ENCODE results near the gene NDUFS6.

The NDUFS6 gene

DNA sequence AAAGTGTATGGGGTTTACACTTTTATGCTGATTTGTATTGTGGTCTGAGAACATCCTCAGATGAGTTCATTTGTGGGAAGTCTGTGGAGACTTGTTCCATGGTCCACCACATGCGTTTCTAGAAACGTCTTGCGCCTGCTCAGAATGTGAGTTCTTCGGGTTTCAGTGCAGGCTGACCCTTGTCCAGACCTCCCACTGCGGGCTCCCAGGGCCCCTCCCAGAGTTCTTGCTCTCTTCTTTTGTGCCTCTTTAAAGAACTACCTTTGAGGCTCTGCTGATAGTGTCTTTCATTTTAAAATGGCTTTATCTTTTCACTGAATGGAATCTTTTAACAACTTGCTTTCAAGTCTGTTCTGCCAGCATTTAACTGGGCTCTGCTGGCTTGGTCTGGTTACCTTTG is 17.6 kb downstream of the NDUFS6 start:
- no peak for DNase-seq

DNA sequence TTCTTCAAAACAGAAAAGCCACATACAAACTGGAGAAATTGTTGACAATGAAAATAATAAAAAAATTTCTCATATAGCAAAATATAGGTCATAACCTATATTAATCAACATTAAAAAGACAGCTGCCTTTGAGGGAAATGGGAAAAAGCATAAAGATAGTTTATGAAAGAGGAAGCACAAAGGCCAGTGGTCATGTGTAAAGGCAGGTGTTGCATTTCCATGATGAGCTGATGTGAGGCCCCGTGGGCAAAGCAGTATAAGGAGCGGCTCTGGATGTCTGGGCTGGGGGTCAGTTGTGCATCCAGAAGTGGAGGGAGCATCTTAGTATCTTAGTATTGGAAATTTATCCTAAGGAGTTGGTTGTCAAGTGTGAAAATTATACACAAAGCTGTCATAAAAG is 18.3 kb downstream of the NDUFS6 start:
- no peak for DNase-seq

DNA sequence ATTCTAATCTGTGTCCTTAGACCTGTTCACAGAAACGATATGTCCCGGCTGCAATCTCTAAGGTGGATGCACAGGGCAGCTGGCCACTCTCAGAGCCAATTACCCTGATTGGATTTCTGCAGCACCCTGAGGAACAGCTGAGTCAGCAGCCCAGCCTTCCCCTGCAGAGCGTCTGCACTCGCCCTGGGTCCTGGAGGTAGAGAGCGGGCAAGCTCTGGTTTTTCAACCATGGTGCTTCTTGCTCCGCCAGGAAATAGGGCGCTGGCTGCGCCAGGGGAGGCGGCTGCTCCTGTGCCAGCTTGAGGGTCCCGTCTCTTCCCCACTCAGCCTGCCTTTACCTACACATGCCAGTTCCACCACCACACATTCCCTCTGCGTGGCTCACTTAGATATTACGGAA is 19.2 kb downstream of the NDUFS6 start:
- DNase-seq = no peak

DNA sequence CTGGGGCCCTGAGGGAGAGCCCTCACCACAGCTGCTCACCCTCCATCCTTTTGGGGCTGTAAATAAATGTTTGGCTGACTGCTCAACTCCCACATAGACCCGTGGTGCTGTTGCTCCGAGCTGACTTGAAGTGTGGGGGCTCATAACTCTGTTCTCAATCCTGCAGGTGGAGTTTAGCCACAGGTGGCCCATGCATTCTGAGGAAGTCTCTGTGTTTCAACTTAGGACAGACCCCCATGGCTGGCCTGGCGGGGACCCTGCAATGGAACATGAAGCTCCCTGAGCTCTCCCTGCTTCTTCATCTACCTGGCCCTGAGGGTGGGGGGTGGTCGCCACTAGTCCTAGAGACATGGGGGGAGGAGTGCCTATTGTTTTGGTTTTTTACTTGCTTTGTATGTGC is 19.7 kb downstream of the NDUFS6 start:
- no peak for DNase-seq

DNA sequence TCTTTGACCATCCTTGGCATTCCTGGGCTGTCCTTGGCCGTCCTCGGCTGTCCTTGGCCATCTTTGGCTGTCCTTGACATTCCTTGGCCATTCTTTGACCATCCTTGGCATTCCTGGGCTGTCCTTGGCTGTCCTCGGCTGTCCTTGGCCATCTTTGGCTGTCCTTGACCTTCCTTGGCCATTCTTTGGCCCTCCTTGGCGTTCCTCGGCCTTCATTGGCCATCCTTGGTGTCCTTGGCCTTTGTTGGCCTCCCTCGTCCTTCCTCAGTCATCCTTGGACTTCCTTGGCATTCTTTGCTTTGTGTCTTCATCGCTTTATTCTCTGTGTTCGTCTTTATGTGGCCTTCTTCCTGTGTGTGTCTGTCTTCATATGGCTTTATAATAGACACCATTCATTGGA is 20.7 kb downstream of the NDUFS6 start:
- no peak for DNase-seq

DNA sequence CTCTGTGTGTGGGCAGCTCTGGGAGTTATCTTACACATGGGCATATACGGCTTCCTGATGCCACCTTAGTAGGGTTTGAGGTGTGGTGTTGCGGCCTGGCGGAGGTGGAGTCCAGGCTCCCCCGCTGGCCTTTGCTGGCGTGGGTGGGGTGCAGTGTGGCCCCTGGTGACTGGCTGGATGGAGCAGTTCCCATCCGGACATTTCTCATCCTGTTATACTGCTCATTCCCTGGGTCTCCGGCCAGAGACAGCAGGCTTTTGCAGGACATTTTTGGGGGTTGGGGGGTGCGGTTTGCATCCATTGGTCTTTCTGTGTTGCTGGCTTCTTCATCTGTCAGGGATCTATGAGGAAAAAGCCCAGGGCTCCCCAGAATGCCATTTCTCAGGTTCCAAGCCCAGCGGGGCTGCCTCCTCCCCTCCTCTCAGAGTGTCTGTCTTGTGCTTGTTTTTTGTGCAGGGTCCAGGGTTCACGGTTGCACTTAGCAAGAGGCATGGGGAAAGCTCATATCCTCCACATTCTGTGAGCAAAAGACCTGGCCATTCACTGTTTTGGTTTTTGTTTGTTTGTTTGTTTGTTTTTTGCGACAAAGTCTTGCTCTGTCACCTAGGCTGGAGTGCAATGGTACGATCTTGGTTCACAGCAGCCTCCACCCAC is 22.3 kb downstream of the NDUFS6 start:
- DNase-seq = no peak

DNA sequence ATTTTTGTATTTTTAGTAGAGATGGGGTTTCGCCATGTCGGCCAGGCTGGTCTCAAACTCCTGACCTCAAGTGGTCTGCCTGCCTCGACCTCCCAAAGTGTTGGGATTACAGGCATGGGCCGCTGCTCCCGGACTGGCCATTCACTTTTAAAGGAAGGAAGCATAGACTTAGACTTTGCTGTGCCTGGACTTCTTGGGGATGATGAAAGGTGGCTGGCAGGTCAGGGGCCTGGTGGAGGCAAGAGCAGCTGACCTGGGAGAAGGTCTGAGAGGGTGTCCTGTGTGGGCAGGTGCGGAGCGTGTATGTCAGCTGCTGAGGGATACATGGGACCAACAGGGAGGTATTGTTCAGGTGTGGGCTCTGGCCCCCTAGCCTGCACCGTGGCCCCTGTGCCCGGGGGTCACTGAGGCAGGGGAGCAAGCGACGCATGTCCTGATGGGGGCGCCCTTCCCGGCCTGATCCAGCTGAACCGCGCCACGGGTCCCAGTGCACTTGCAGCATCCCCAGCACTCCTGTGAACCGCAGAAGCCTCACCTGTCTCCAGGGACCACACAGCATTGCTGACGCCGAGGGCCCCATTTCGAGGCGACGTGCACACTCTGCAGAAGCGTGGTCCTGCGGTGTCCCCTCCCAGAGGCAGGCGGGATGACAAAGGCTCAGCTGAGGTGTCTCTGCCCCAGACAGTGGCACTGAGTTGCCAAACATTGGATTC is 23.1 kb downstream of the NDUFS6 start:
- no peak for DNase-seq

DNA sequence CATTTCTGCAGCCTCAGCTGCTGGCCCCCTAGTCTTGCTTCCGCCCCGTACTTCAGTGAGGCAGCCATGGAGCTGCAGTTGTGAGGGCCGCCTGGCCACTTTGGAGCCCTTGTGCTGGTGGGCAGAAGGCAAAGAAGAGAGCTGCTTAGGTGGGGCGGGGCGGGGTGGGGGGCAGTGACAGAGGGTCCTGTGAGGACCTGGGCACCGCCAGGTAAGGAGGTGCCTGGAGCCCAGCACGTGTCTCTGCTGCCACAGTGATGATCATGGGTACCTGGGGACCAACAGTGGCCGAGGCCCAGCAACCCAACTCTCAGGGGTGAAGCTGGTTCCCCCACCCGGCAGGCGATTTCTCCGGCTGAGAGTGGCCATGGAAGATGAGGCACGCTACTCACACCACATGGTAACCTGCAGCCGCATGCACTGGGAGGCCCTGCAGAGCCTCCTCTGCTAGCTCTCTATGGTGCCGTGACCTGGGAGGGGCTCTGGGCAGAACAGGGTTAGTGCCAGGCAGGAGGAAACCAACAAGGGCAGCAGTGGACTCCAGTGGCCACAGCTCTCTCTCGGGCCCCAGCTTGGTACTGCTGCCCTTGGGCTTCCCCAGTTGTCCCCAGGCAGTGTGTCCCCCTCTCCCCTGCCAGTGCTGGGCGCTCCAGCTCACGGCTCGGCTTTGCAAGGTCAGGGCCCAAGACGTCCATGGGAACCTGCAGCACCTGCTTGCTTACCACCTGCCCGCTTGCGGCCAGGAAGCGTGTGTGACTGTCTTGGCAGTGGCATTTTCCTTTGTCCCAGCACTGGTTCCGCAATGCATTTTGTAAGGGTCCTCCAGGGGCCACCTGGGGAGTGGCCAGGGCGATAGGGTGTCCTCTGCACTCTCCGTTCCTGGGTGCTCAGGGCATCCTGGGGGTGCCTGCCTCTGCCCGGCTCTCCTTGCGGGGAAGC is 24.0 kb downstream of the NDUFS6 start:
- no peak for DNase-seq

DNA sequence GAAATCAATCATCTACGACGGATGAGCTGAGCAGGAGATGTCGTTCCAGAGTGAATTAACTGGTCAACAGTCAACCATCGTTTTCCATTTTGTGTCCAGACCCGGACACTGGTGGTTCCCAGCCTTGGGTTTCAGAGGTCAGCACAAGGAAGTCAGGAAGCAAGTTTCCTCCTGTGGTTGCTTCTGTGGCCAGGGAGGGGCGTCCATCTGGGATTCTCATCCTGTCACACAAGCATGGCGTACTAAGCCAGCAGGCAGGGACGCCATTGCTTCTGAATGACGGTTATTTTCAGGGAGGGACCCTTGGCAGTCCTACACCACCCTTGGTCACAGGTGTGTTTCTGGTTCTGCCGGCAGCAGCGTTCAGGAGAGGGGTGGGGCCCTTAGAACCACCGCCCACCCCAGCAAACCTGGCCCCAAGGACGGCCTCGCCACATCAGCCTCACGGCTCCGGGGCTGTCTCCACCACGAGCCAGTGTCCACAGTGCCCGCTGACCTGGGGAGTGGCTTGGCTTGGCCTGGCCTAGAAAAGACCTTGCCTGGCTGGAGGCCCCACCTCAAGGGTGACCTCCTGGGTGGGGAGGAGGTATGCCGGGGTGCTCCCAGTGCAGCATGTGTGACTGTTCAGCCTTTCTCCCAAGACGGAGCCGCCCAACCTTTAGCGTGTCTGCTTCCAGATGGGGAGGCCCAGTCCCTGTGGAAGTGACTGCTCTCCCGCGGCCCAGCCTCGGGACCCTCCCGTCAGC is 25.2 kb downstream of the NDUFS6 start:
- DNase-seq = no peak

DNA sequence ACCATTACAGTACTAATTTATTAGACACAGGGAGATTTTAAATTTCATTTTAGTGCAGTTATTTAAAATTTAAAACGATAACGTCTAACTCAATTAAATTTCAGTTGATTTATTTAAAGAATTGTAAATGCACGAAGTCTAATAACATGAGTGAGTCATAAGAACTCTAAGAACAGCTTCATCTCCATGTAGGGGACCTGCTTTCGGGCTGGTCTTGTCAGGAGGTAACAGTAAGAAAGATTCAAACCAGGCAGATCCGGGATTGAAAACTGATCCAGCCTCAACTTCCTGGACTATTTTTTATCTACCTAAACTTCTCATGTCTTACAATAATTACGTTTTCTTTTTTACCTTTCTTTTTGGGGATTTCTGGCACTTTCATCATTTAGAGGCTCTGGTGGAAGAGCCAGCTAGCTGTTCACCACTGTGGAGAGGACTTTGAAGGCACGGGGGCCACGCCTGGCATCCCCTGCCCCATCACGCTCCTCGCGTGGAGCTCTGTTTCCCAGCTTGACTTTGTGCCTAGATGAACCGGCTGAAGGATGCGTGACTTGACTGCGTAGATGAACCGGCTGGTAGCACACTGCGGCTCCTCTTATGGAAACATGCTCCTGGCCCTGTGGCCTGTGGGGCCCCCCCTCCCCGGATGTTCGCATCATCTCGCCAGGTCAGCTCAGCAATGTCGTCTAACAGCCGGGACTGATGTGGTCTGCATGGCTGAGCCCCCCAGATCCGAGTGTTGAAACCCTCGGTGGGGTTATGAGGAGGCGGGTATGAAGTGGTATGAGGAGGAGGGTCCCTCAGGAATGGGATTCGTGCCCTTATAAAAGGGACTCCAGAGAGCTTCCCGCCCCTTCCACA is 26.0 kb downstream of the NDUFS6 start:
- no peak for DNase-seq

DNA sequence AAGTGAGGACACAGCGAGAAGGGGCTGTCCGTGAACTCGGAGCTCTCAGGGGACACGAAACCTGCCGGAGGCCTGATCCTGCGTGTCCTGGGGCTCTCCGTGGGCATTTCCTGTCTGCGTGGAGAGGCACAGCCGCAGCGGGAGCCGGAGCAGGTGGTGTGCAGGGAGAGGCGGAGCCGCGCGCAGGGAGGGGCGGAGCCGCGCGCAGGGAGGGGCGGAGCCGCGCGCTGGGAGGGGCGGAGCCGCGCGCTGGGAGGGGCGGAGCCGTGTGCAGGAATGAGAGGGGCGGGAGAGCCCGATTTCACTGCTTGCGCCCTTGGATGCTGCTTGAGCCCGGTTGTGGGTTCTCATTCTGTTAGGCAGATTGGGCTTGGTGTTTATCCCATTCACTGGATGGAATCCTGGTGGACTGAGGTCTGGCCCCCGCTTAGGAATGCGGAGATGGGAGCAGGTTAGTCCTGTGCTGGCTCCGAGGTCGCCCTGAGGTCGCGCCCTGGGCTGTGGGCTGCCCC is 26.7 kb downstream of the NDUFS6 start:
- DNase-seq = peak; percentile 46

DNA sequence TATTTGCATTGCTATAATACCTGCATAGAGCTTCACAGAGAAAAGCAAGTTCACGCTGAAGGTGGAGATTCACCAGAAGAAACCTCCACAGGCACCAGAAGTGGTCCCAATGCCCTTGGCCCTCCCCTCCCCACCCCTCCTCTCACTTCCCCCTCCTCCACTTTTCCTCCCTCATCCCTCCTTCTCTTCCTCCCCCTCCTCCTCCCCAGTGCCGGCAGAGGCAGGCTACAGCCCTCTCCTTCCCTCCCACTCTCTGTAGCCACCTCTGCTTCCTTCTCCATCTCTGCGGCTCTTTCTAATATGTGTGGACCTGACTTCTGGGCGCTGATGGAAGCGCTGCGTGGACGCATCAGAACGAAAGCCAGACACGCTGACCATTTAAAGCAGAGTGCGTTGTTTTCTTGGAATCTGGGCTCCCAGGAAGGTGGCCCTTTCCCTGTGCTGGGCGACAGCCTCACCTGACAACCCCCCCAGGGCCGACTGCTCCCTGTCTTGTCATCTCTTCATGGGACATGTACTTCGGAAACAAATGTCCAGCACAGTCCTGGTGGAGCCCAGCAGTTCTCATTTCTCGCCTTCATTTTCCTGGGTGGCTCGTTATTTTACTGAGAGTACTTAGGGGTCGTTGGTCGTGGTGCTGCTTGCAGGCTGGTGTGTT is 29.5 kb downstream of the NDUFS6 start:
- DNase-seq = no peak

DNA sequence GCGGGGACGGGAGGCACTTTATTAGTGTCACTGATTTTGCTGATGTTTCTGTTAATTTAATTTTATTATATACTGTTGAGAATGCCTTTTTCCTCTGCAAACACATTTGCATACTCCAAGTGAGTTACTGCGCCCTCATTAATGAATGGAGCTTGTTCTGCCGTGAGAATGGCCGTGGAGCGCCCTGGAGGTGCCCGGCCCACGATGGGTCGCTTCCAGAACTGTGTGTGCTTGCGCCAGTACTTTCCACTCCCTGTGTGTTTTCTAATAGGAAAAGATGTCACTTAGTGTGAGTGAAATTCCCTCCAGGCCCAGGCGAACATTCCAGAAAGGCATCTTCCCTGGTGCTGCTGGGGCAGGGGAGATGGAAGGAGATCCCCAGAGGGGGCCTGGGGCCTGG is 30.1 kb downstream of the NDUFS6 start:
- DNase-seq = no peak

DNA sequence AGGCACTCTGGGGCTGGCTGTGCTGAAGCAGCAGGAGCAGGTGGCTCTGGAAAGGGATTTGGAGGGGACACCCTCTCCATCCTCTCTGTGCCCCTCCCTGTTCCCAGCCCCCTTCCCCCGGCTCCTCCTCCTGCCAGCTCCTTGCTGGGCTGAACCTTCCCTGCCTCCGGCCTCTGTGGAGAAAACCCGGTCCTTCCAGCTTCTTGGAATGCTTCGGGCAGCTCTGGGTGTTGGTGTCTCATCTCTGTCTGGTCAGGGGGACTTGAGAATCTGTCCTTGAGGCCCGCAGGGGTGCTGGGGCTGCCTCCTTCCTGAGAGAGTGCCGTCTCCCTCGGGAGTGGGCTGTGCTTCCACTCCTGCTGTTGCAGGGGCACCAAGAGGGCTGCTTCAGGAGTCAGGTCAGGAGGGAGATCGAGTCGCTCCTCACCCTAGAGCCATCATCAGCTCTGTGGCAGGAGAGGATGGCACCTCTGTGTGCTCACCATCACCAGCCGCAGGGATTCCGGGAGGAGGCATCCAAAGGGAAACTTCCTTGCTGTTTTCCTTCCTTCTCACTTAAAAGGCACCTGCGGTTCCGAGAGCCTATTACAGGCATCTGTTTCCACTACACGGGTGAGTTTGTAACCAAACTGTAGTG is 30.6 kb downstream of the NDUFS6 start:
- DNase-seq = no peak

DNA sequence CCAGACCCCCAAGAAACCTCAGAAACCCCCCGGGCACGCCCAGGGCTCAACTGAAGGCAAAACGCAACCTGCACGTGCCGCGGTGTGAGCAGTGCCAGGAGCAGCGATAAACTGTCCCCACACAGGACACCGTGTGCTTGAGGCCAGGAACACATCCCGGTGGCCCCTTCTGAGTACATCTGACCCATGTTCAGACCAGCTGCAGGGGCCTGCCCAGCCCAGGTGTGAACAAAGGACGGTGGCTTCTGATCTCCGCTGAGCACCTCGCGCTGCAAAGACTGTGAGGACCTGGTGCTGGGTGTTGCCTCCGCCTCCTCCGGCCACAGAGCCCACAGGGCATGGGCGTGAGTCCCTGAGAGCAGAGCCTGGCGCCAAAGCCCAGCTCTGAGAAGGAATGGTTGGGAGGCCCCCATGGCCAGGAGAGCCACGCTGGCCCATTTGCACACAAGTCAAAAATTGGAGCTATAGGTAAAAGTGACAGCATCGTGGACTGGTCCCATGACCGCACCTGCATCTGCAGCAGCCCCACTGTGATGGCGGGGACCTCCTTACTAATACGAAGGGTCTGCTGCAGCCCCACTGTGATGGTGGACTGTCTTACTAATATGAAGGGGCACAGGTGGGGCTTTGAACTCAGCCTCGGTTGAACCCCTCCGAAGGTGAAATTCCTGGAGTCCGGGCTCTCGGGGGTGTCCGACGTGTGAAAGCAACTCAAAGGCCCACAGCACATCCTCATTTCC is 31.5 kb downstream of the NDUFS6 start:
- DNase-seq = no peak

DNA sequence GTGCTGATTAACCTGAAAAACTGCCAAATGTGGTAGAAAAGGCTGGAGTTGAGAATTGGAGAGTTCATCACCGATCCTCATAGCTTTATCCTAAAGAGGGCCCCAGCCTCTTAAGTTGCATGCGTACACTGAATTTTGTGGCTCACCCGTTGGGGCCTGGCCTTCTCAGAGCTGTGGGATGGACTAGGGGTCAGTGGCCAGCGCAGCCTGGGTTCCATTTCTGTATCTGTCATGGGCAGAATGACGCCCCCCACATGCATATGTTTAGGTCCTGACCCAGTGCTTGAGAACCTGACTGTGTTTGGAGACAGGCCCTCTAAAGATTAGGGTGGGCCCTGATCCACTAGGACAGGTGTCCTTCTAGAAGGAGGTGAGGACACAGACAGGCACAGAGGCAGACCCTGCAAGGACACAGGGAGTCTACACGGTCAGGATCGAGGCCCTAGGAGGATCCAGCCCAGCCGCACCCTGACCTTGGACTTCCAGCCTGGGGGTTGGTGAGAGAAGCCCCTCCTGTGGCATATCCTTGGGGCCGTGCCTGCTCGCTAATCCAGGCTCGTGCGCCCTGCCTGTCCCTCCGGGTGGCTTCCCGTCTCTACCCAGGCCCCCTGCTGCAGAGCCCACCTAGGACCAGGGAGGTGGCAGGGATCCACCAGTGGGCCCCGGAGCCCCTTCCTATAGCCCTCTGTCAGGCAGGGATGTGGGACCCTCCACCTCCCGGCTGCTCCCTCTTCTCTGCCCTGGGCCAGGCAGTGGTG is 32.2 kb downstream of the NDUFS6 start:
- DNase-seq = no peak

DNA sequence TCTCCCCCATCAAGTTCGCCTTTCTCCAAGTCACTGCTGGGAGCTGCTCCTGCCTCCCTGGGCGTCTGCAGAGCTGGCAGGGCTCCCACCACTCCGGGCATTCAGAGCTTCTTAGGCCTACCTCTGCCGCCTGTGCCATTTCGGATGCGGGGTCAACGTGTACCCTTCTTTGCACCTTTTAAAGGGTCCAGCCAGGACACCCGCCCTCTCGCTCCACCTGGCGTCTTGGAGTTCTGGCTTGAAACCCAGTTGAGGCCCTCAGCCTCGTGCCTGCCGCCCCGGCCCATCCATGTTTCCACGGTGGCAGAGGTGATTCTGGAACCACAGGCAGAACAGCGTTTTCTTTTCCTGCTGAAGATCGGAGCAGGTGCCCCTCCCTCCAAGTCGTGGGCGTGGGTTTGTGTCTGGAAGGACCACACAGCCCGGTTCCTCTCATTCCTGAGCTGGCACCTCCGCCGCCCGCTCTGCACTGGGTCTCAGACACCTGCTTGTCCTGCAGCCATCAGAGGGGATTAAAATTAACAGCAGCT is 32.9 kb downstream of the NDUFS6 start:
- no peak for DNase-seq

DNA sequence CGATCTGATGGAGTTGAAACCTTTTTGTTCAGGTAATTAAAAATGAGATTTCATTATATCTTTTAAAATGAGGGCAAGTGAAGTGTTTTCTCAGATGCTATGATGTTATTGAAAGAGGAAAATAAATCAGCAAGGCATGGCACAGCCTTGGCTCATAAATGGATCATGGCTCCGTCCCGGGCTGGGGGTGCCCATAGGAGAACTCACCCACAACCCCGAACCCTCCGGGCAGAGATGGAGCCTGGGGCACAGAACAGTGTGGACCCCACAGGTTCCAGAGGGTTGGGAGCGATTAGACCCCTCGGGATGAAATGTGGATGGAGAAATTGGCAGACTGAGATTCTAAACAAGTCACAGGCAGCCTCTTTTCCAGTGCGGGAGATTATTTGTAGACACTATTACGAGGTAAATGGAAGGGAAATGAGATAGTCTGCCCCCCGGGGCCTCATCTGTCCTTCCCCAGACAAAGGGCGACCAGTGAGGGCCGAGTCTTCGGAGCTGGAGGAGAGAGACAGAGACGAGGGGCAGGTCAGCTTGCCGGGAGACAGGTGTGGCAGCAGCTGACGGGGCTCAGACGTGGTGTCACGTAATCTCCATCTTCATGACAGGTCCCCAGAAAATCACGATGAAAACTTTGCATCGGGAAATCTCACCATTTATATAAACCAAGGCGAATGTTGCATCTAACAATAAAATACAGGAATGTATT is 33.7 kb downstream of the NDUFS6 start:
- no peak for DNase-seq

All from CD4-positive, alpha-beta T cell treated with Interleukin-6 for 4 hours (primary cell).